NCI-H2196 (cell line): ENCODE measurements around the gene BTBD9.

Experiments used
- DNase-seq: peaks from one replicate; lab custom pipeline; 2025; ENCODE audit not compliant: unreplicated experiment; lab: John Stamatoyannopoulos, UW

Gene BTBD9

DNA sequence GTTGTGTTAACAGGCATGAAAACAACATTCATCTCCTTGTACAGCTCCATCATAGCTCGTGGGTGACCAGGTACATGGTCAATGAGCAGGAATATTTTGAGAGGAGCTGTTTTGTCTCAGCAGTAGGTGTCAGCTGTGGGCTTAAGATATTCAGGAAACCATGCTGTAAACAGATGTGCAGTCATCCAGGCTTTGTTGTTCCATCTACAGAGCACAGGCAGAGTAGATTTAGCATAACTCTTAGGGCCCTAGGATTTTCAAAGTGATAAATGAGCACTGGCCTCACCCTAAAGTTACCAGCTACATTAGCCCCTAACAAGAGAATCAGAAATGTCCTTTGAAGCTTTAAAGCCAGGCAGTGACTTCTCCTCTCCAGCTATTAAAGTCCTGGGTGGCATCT is 154.2 kb downstream of the BTBD9 start:
- no peak for DNase-seq

DNA sequence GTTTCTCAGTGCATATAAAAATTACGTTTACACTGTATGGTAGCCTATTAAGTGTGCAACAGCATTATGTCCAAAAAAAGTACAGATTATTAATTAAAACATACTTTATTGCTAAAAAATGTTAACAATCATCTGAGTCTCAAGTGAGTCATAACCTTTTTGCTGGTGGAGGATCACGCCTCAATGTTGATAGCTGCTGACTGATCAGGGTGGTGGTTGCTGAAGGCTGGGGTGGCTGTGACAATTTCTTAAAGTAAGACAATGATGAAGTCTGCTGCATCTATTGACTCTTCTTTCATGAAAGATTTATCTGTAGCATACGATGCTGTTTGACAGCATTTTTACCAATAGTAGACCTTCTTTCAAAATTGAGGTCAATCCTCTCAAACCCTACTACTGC is 155.1 kb downstream of the BTBD9 start:
- DNase-seq: no peak

DNA sequence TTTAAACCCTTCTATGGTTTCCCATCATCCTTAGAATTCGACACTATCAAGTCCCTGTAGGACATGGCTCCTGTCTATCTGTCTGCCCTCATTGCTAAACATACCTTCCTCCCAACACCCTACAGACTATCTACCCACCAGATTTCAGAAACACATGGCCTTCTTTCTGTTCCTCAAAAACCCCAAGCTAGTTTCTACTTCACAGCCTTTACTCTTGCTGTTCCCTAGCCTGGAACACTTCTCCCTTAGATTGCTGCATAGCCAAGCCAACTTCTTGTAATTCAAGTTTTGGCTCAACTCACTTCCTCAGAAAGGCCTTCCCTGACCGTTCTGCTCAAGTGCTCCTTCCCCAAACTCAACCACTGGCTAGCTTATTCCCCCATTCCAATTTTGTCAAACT is 156.2 kb downstream of the BTBD9 start:
- DNase-seq: no peak

DNA sequence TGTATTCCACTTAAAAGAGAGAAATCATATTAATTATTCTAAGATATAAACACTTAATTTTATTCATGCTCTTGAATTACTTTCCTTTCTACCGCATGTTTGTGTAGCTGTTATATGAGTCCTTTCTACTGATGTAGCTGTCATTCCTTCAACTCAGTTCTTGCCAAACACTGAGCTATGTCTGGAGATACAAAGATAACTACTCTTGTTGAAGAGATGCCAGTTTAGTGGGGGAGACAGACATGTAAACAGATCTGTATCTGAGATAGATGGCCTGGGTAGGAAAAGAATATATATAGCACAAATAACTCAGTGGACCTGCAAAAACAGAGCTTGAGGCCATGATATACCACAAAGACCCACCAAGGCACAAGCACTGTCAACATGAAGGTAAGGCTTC is 157.3 kb downstream of the BTBD9 start:
- no peak for DNase-seq

DNA sequence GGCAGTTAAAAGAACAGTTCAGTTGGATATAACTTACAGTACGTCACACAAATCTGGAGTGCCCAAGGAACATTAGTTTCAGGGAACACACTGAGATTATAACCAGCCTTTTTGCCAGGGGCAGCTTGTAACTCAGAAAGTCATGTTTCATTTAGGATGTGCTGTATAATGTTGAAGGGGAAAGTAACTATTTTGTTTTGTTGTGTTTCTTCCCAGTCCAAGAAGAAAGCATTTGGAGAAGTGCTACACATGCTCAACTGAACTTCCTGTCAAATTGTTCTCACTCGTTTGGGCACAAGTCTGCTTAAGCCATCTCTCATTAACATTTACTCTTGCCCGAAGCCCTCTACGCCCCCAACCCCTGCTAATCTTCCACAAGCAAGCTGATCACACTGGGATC is 157.9 kb downstream of the BTBD9 start:
- no peak for DNase-seq

DNA sequence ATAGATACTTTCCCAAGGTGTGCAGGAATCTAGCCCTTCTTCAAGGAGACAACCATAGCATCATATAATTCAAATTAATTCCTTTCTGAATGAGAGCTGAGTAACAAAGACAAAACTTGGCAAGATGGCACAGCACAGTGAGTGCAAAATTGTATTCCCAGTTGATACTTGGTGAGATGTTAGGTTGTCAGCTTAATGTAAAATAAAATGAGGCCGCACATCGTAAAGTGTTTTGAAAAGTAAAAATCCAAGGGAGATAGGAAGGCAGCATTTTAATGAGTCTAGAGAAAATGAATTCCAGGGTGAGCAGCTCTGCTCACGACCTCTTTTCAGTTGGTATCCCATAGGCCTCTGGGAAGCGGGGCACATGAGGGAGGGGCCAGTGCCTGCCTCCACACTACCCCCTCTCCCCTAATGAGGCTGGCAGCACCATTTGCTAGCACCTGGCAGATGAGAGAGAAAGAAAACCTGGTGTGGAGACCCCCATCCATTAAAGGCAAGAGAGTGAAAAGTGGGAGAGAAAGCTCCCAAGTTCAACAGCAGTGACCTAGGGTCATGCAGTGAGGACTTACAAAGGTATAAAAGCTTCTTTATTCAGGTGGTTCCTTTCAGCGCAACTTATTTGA is 158.4 kb downstream of the BTBD9 start:
- no peak for DNase-seq

DNA sequence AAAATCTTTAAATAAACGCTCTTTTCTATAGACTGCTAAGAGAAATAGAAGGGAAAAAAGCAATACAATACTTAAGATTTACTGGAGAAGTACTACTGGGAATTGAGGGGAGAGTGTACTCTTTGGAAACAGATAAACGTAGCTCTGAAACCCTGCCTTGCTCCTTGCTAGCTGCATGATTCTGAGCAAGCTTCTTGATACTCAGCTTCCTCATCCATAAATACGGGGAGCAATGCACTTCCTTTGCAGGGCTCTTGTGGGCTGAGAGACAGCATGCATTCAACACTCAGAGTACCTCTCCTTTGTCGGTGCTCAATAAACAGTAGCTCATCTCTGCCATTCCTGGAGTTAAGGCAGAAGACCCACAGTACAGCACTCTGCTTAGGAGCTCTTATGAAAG is 159.7 kb downstream of the BTBD9 start:
- no peak for DNase-seq

DNA sequence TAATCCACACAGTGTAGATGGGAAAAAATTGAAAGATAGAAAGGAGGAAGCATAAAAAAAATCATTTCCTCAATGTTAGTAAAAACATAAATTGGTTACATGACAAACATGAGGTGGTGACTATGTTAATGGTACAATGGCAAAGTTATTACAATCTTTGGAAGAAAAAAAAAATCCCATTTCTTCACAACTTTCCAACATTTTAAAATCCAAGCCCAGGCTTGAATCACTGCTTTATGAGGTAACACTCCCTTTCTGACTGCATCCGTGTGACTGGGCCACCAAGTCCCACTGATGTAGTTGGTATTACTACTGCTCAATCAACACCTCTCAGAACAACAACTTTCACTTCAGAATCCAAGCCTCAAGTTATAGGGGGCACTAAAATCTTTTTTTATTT is 160.4 kb downstream of the BTBD9 start:
- no peak for DNase-seq

DNA sequence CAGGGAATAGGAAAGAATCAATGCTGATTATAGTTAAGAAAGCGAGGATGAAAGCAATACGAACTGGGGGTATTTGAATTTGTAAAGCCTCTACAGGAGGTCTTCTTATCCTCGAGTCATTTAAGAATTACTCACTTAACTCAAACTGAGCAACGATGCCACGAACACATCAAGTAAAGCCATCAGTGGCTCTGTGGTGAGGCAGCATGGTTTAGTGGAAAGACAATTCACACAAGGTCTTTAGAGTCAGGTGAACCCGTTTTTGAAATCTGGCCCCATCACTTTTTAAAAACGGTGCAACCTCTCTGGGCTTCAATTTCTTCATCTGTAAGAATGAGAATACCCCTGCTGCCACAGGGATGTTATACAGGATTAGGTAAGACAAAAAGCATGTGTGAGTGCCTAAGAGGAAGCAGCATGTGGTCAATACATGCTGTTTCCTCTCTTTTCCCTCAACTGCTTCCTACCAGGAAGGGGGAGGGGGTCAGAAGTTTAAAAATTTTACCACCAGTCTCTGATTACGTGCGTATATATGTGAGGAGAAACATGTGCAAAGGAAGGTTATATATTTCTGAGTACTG is 162.0 kb downstream of the BTBD9 start:
- DNase-seq: no peak

DNA sequence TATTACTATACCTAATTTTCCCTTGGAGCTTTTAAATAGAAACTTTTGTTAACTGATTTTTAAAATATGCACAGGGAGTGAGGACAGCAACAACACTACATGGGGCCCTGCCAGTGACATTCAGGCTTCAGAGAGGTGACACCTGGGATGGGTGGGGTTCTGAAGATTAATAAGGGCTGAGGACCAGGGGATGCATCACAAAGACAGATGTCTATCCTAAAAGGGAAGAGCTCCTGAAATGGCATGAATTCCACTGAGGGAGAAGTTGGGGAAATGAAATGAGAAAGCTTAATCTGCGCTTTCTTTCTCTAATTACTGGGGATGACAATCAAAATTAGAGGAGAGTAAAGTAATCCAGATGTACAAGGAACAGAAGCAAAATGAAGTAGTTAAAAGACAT is 162.8 kb downstream of the BTBD9 start:
- no peak for DNase-seq

DNA sequence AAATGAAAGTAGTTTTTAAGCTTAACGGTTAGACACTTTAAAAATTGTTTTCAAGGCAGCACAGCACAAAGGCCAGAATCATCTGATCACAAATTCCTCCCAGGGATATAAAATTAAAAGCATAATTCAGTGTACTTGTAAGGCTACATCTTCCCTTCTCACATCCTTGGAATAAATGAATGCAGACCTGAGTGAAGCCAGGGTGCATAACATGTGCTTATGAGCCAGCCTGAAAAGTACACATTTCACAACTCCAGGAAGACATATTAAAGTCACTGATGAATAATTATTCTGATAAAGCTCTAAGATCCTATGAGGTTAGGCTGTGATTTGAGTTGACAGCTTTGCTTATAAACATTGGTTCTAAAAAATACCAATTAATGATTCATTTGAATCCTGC is 163.6 kb downstream of the BTBD9 start:
- DNase-seq: no peak

DNA sequence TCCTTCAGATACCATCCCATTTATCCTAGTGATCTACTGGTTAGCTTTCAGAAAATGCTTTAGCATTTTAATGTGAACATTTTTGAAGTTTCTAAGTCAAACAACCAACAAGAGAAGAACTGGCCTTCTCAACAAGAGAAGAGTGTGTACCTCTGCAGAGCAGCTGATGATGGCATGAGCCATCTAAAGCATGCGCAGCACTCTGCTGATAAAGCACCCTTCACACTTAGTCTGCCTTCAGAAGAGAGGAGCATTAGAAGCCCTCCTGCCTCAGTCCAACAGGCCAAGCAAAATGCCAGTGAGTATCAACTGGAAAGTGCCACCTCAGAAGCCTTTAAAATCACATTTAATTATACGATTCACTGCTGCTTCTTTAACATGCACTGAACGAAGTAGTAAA is 169.2 kb downstream of the BTBD9 start:
- no peak for DNase-seq

DNA sequence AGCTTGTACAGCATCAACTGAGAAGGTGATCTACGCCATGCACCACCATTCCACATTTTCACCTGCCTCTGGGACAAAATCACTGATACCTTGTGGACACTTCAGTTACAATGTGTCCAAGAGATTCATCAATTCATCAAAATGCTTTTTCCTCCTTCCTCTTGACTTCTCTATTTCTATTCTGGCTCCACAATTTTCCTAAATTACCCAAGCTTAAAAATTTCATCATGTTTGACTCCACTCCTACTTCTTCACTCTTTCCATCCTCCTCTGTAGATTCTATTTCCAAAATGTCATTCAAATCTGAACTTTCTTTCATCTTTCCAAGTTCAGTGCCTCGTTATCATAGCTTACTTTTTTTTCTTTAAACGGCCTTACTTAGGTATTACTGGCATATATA is 172.2 kb downstream of the BTBD9 start:
- no peak for DNase-seq

DNA sequence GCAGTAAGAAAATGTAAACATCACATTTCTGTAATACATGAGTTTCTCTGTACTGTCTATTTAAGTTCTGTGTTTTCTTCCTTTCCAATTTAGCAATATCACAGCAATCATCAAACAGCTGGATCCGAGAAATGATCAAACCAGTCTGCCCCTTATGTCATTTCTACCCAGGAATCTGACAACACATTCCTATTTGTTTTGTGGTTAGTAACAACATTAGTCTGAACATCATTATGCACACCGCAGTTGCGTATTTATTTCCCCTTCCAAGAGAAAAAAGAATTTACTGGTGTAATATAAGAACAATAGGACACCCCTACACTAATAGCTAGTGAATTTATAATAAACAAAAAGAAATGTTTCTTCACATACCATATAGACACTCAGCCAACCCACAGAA is 179.5 kb downstream of the BTBD9 start:
- no peak for DNase-seq

DNA sequence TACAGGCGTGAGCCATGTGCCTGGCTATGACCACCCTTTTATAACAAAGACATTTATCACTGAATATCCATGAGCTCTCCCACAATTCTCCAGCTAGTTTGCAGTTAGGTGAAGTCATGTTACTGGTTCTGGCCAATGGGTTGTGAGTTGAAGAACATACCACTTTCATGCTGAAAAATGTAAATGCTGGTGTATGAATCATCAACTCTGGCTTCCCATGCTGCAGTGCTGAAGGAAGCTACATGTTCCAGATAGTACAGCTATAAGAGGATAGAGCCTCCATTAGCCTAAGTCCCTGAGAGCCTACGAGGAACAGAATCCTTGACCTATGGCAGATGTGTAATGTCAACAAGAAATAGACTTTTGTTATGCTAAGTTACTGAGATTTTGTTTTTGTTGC is 180.4 kb downstream of the BTBD9 start:
- no peak for DNase-seq

DNA sequence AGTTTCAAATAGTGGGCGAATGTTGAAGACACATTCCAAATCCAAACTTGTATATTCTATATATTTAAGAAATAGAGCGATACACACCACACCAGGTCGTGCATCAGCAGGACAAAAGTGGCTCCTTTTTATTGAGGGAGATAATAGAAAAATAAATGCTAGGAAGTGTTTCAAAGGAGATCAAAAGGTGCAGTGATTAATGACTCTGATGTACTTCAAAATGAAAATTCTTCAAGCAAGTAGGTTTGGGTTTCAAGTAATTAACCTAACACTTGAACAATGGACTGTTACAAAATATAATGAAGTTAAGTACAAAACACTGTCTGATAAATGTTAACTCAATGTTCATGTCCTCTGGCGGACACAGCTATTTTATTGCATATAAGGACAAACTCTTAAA is 185.9 kb downstream of the BTBD9 start:
- DNase-seq: no peak

DNA sequence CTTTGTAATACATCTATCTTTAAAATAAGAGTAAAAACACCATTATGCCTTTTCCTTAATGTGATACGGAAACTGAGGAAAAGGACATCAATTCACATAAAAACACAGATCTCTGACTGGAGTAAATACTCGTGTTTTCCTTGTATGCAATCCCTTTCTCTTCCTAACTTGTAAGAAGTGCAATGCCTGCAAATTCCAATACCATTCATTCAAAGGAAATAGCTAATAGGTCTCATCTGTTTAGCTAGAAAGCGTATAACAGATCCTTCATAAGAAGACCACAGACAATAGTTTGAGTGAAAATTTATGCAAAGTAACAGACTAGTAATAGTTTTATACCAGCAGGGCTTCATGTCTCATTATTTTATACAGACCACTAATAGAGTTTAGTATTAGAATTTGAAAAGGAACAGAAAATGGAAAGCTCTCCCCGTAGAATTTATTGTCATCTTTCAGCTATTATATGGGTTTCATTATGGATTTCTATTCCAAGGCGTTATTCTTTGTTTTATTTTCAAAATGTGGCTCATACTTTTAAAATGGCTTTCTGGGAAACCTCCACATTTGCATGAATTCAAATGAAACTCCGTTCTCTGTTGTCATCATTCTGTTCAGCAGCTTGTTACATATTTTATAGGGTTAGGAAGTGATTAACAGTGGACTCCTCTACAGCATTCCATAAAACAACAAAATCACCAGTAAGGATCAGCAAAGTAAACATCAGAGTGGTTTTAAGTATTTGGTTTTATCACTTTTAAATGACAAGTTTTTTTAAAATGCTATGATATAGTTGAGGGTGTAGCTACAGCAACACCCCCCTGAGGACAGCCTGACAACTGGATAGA is 186.7 kb downstream of the BTBD9 start:
- DNase-seq: no peak

DNA sequence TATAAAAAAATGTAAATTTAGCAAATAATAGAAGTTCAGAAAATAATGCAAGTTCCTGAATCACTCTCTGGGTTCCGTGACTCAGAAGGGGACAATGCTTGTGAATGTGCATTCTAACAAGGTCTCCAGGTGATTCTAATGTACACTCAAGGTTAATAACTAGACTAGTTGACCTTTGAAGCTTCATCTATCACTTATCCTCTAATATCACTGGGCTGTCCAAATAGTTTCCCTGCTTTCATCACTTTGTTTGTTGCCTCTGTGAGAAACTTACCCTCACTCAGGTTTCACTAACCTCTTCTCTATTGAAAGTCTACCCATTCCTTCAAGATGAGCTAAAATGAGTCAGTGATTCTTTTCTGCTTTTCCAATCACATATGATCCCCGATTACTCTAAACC is 189.0 kb downstream of the BTBD9 start:
- no peak for DNase-seq

DNA sequence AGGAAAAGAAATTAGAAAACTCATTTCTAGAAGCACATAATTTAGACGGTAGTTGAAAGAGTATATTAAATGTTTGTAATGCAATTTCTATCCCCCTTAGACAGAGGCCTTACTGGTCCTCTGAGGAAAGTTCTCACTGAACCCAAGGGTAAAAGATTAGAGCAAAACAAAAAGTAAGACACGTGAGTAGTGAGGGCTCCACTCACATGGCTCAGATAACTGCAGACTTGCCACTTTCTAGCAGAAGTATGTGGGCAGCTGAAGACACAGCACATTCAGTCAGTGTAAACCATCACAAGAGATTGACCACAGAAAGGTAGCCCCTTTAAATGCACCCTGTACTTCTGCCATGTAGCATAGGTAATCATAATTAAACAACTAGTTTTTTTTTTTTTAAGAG is 193.8 kb downstream of the BTBD9 start:
- DNase-seq: no peak

DNA sequence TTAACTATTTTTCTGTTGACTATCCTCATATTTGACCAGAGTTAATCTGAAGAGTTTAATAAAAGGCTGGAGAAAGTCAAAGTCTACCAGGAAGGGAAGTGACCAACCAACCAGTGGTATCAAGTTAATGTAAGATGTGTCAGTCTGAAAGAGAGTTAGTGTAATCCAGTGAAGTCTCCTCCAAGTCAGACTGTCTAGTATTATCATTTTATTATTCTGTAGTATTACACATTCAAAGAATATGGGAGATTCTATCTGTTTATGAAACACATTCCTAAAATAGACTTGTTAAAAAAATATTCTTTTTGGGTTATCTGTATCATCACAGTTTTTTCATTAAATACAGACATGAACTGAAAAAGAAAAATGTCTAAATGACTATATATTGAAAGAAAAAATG is 194.4 kb downstream of the BTBD9 start:
- DNase-seq: no peak

DNA sequence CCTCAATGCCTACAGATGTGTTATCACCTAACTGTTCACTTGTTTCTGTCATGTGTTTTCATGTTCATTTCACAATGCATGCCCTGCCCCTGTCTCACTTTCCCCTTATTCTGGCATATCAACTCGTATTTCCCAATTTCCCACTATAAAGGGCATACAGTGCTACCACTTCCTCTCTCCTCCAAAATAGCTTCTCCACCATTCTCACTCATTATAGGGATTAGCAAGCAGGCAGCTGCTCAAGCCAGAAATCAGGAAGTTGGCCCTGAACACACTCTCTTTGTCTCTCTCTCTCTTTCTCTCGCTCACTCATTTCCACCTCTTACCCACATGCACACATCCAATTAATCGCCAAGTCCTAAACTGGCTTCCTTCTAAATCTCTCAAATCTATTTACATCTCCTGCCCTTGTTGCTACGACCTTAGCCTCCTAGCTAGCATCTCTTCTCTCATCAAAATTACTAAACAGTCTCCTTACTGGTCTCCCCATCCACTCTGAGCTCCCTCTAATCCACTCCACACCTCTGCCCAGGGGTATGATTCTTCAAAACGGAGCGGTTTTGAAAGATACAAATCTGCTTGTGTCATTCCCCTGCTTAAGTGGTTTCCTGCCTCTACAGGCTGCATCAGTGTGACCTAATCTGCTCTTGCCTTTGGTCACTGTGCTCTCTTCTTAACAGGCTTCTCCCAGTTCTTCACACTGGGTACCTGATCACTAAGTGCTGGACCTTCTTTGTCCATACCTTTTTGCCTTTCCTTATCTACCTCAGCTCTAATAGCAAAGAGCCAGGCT is 196.2 kb downstream of the BTBD9 start:
- no peak for DNase-seq

DNA sequence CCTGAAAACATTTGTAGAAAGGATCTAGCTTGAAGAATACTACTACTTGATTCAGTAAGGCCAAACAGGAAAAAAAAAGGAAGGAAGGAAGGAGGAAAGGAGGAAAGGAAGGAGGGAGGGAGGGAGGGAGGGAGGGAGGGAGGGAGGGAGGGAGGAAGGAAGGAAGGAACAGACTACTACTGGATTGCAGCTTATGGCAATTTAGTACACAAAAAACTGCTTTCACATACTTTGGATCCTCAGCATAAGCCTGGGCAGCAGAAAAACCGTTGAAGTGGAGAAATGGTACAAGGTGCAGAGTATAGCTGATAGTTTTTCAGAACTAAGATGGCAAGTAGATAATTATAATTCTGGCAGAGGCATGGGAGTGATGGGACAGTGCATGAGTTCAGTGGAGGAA is 201.6 kb downstream of the BTBD9 start:
- no peak for DNase-seq
